Loucy (cell line): ENCODE results near the gene BBLN.
"Not testable (repeated sequence)": the region's sequence is repeated elsewhere in the genome, so short reads cannot be mapped to it uniquely, and the experiment has no call there.

Source experiments
- H2AFZ ChIP-seq: fragments of 200-600 bp; sonication (generic); 2 replicates; pipeline ENCODE4 v1.6.0; 2016; ENCODE audit warnings: antibody characterized with exemption, mild to moderate bottlenecking, low read length, moderate library complexity
- H3F3A ChIP-seq: fragments of 200-600 bp; 2 replicates; pipeline ENCODE4 v1.6.0; 2016; ENCODE audit warnings: antibody characterized with exemption, low read depth, mild to moderate bottlenecking
- H3K27me3 ChIP-seq: fragments of 200-600 bp; sonication (generic); 2 replicates; pipeline ENCODE4 v1.6.1; 2014; ENCODE audit warnings: low read length, mild to moderate bottlenecking; ENCODE audit not compliant: insufficient read depth, poor library complexity, severe bottlenecking
- H3K36me3 ChIP-seq: fragments of 200-600 bp; sonication (generic); 2 replicates; pipeline ENCODE4 v1.6.1; 2016; ENCODE audit warnings: low read length; ENCODE audit not compliant: insufficient read depth
- H3K4me1 ChIP-seq: fragments of 200-600 bp; sonication (generic); 2 replicates; pipeline ENCODE4 v1.5.1; 2014; ENCODE audit warnings: low read length, mild to moderate bottlenecking; ENCODE audit not compliant: insufficient read depth, poor library complexity, severe bottlenecking
- H3K4me2 ChIP-seq: fragments of 200-600 bp; sonication (generic); 2 replicates; pipeline ENCODE4 v1.6.0; 2014; ENCODE audit warnings: antibody characterized with exemption, low read length, low read depth, mild to moderate bottlenecking; ENCODE audit not compliant: poor library complexity, severe bottlenecking
- H3K4me3 ChIP-seq: fragments of 200-600 bp; sonication (generic); 2 replicates; pipeline ENCODE4 v1.5.1; 2014; ENCODE audit warnings: low read length, mild to moderate bottlenecking, mixed read lengths; ENCODE audit not compliant: poor library complexity, severe bottlenecking
- H3K79me2 ChIP-seq: fragments of 200-600 bp; sonication (generic); 2 replicates; pipeline ENCODE4 v1.6.1; 2014; ENCODE audit warnings: low read length; ENCODE audit not compliant: insufficient read depth
- H3K9ac ChIP-seq: fragments of 200-600 bp; sonication (generic); 2 replicates; pipeline ENCODE4 v1.6.0; 2014; ENCODE audit warnings: mild to moderate bottlenecking, low read depth, low read length, moderate library complexity; ENCODE audit not compliant: poor library complexity, severe bottlenecking
- H3K9me2 ChIP-seq: fragments of 200-600 bp; sonication (generic); replicated peaks from 2 replicates; pipeline ENCODE4 v1.6.1; 2016; ENCODE audit warnings: low read depth, low read length, mixed read lengths
- H3K9me3 ChIP-seq: fragments of 200-600 bp; sonication (generic); 2 replicates; pipeline ENCODE4 v1.6.1; 2014; ENCODE audit warnings: mild to moderate bottlenecking, antibody characterized with exemption, low read length, low read depth; ENCODE audit not compliant: insufficient read depth
- H4K20me1 ChIP-seq: fragments of 200-600 bp; sonication (generic); 2 replicates; pipeline ENCODE4 v1.6.0; 2014; ENCODE audit warnings: antibody characterized with exemption, low read length, mild to moderate bottlenecking; ENCODE audit not compliant: insufficient read depth, poor library complexity, severe bottlenecking
- CTCF ChIP-seq: fragments of 200-600 bp; sonication (generic); conservative IDR thresholded peaks from 2 replicates; pipeline ENCODE4 v1.5.1; 2014; ENCODE audit warnings: mild to moderate bottlenecking, antibody characterized with exemption, low read length
- EZH2phosphoT487 ChIP-seq: fragments of 200-600 bp; IDR thresholded peaks from 2 replicates; pipeline ENCODE4 v1.6.1; 2018; ENCODE audit warnings: antibody characterized with exemption, mild to moderate bottlenecking, moderate library complexity, borderline replicate concordance

BBLN gene

GRCh38 chr9:128131346-128131745, 28.7 kb upstream of the BBLN start:
- not testable (repeated sequence) for H4K20me1 ChIP-seq, H3K9me3 ChIP-seq, H3K27me3 ChIP-seq, H2AFZ ChIP-seq, H3K4me1 ChIP-seq, H3K9me2 ChIP-seq, H3K9ac ChIP-seq, H3K4me2 ChIP-seq, H3K4me3 ChIP-seq, H3K36me3 ChIP-seq, H3F3A ChIP-seq
- peaks cover 11% of the 10 kb centered on the region for H3K79me2 ChIP-seq

GRCh38 chr9:128132139-128132538, 27.9 kb upstream of the BBLN start:
- H3K9ac ChIP-seq, result not testable (repeated sequence)

GRCh38 chr9:128135561-128135960, 24.5 kb upstream of the BBLN start:
- not testable (repeated sequence) for H3K4me1 ChIP-seq, H3K4me3 ChIP-seq, H3K9me2 ChIP-seq, H3F3A ChIP-seq, H2AFZ ChIP-seq, H3K9ac ChIP-seq, H4K20me1 ChIP-seq, H3K4me2 ChIP-seq, H3K36me3 ChIP-seq, H3K27me3 ChIP-seq, H3K79me2 ChIP-seq, H3K9me3 ChIP-seq

More at GRCh38 chr9:128132139-128132538, 27.9 kb upstream of the BBLN start:
- not testable (repeated sequence) for H3K9me3 ChIP-seq, H2AFZ ChIP-seq, H3K79me2 ChIP-seq, H3K36me3 ChIP-seq, H3K4me2 ChIP-seq, H4K20me1 ChIP-seq, H3K27me3 ChIP-seq, H3K4me3 ChIP-seq, H3F3A ChIP-seq, H3K4me1 ChIP-seq, H3K9me2 ChIP-seq

GRCh38 chr9:128136816-128137793, 23.0 kb upstream of the BBLN start:
- Histone ChIP-seq H3K27me3 (no peaks in the 10 kb centered on the region), H3K4me1 (peaks cover 5% of the 10 kb centered on the region), H4K20me1 (no peaks in the 10 kb centered on the region), H3K9me3 (no peaks in the 10 kb centered on the region), H3K79me2 (no peaks in the 10 kb centered on the region), H3K36me3 (no peaks in the 10 kb centered on the region), H3K9me2 (no peaks in the 10 kb centered on the region), H3F3A (no peaks in the 10 kb centered on the region), H3K9ac (no peak overlapping the region), H2AFZ (no peak overlapping the region), H3K4me2 (no peak overlapping the region), H3K4me3 (no peak overlapping the region)
- TF ChIP-seq CTCF (no peak), EZH2phosphoT487 (no peak)
